ENCODE results near the gene ID2.

Gene ID2

GRCh38 chr2:8647462-8647857 lies 34.4 kb upstream of the ID2 start:
- in situ Hi-C loops (cut with MboI; ENCODE audit: low sequenced_read_pairs) = no loop called here

- in situ Hi-C loops (cut with MboI; ENCODE audit: low sequenced_read_pairs) = no loop called here
Observed at GRCh38 chr2:8648441-8649213, 33.2 kb upstream of the ID2 start.

- in situ Hi-C loops (cut with MboI; ENCODE audit: low sequenced_read_pairs) = no loop called here
Observed at GRCh38 chr2:8649718-8650117, 32.1 kb upstream of the ID2 start.

- in situ Hi-C loops (cut with MboI; ENCODE audit: low sequenced_read_pairs) = no loop called here
Observed at GRCh38 chr2:8650256-8650655, 31.6 kb upstream of the ID2 start.

- in situ Hi-C loops (cut with MboI; ENCODE audit: low sequenced_read_pairs) = no loop called here
Observed at GRCh38 chr2:8652774-8653426, 29.0 kb upstream of the ID2 start.

DNA sequence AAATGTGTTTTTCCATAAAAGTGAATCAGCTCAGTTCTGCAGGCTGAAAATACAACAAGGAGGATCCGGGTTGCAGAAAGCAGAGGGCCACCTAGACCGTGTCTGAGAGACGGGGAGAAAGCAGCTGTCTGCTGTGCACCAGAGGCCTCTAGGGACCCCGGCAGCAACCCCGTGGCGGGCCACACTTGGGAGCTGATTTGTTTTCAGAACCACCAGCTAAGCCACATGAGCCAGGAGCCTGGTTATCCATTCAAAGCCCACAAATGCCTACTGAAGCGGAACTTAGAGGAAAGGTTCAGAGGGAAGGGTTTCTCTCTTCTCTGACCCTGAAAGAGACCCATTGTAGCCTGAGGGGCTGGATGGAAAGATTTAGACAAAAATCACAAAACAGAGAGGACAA lies 28.4 kb upstream of the ID2 start:
- in situ Hi-C loops (cut with MboI; ENCODE audit: low sequenced_read_pairs) = no loop called here

- in situ Hi-C loops (cut with MboI; ENCODE audit: low sequenced_read_pairs) = no loop called here
Observed at GRCh38 chr2:8654041-8654440, 27.8 kb upstream of the ID2 start.

DNA sequence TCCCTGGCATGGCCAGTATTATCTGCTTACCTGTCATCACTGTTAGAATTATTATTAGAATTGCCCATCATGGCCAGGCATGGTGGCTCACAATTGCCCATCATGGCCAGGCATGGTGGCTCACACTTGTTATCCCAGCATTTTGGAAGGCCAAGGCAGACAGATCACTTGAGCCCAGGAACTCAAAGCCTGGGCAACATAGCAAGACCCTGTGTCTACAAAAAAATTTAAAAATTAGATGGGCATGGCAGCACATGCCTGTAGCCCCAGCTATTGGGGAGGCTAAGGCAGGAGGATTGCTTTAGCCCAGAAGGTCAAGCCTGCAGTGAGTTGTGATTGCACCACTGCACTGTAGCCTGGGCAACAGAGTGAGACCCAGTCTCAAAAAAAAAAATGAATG lies 27.4 kb upstream of the ID2 start:
- in situ Hi-C loops (cut with MboI; ENCODE audit: low sequenced_read_pairs) = no loop called here

DNA sequence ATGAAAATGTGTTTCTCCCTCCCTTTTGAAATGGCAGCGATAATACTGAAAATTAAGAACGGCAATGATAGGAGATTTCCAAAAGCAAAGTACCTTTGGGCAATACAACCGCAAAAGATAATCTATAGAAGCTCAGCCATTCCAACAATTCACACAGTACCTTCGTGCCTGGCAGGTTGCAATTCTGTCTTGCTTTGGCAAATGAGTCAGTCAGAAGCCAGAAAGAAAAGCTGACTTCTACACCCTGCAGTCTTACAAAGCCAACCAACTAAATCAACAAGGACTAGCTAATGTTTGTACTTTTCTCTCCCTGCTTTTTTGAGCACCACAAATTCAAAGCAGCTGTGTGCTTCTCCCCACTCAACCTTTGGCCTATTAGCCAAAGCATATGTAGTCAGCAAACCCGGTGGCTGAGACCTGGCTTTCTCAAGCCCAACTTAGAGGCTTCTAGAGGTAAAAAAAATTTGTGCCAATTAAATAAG lies 25.7 kb upstream of the ID2 start:
- in situ Hi-C loops (cut with MboI; ENCODE audit: low sequenced_read_pairs) = no loop called here

GRCh38 chr2:8656811-8657210 lies 25.0 kb upstream of the ID2 start:
- in situ Hi-C loops (cut with MboI; ENCODE audit: low sequenced_read_pairs) = no loop called here

GRCh38 chr2:8657423-8658062 lies 24.3 kb upstream of the ID2 start:
- in situ Hi-C loops (cut with MboI; ENCODE audit: low sequenced_read_pairs) = no loop called here

DNA sequence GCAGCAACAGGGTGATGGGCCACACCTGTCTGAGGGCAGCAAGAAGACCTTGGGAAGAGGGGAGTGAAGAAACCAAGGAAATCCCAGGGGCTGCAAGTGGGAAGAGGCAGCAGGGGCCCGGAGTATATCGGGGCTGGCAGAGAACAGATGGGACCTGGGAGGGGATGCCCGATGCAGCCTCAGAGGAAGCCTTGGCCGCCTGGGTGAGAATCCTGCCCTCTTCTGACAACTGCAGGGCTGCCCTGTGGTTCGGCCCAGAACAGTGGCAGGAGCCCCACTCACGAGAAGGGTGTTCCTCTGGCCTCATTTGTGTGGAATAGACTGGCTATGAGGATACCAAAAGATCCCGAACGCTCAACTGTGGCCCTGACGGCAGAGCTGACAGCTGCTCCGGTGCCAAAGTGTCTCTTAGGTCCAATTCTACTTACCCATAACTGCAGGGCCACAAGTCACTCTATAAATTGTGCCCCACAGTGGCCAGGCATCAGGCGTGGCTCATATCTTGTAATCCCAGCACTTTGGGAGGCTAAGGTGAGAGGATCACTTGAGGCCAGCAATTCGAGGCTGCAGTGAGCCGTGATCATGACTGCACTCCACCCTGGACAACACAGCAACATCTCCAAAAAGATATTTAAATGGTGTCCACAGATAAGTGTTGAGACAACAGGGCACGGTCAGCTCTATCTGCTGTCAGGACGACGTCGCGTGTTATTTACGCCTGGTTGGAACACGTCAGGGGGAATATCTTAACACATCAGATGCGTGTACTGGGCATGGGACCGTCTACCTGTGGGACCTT lies 23.6 kb upstream of the ID2 start:
- in situ Hi-C loops (cut with MboI; ENCODE audit: low sequenced_read_pairs) = no loop called here

DNA sequence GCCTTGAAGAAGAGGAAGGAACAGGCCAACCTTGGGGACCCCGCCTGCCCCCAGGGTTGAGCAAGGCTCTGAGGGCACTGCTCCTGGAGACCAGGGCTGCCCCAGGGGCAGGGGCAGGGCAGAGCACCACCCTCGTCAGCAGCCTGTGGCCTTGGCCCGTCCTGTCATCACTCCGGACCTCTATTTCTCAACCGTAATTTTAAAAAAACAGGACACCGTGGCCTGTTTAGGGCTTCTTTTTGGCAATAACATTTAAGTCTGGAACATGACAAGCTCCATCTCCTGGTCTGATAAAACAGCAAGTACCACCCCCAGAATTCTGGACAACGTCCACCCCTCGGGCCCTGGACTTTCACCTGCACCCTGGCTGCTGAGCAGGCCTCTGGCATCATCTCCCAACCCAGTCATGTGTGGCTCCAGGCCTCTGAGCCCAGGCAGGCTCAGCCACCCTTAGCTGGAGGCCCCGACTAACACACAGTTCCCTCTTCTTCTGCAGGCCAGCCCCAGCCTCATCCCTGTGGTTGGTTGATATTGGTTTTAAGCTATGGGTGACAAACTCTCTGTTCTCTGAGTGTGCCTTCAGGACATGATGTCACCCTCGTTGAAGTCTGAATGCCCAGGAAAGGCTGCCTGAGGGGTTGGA lies 22.6 kb upstream of the ID2 start:
- in situ Hi-C loops (cut with MboI; ENCODE audit: low sequenced_read_pairs) = no loop called here

GRCh38 chr2:8659735-8660492 lies 21.9 kb upstream of the ID2 start:
- in situ Hi-C loops (cut with MboI; ENCODE audit: low sequenced_read_pairs) = no loop called here

DNA sequence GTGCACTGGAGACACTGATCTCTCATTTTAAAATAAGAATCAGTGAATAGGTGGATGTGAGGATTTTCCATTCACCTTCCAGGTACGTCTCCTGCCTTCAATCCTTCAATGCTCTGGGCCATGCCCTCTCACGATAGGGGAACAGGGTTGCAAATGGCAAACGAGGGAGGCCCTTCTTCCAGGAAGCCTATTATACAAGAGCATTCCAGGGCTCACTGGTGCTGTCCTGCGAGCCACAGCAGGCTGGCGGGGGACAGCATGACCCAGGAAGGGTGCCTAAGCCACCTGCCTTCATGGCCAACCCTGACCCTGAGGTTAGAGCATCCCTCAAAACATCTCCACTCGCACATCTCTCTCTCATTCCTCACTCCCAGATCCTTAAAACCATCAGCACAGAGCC lies 20.6 kb upstream of the ID2 start:
- in situ Hi-C loops (cut with MboI; ENCODE audit: low sequenced_read_pairs) = no loop called here

- in situ Hi-C loops (cut with MboI; ENCODE audit: low sequenced_read_pairs) = no loop called here
Observed at GRCh38 chr2:8661736-8662135, 20.1 kb upstream of the ID2 start.

DNA sequence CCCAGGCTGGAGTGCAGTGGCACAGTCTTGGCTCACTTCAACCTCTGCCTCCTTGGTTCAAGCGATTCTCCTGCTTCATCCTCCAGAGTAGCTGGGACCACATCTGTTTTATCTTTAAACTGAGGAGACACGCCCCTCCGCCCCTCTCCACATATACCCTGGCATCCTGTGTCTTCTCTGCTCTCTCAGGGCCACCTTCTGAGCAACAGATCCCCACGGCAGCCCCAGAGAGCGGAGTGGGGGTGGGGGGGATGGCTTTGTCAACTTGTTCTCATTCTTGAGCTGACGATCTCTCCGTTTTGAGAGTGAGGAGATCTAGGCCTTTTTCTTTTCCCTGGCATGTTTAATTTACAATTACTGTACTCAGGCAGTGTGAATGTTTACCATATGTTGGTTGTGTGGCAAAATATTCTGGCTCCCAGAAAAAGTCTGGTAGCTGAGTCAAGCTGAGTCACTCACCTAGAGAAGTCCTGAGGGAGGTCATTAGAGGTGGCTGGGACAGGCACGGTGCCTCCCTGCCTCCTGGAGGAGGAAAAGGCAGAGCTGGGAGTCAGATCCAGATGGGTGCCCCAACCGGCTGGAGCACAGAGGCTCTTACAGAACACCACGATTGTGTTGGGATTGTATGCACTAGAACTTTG lies 19.5 kb upstream of the ID2 start:
- in situ Hi-C loops (cut with MboI; ENCODE audit: low sequenced_read_pairs) = no loop called here

- in situ Hi-C loops (cut with MboI; ENCODE audit: low sequenced_read_pairs) = no loop called here
Observed at GRCh38 chr2:8663997-8664396, 17.9 kb upstream of the ID2 start.

DNA sequence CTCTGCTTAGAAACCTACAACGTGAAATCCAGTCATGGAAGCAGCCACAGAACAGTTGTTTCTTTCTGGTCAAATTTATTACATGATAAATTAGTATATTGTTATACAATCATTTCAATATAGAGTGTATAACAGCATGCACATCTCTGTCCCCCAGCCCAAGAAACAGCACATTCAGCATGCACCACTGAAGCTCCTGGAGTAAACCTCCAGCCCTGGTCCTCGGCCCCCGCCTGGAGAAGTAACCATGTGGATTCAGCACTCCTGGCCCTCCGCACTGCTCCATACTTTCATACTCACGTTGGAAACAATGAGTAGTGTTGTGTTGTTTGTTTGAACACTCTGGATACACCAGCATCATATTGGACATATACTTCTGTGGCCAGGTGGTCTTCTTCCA lies 15.3 kb upstream of the ID2 start:
- in situ Hi-C loops (cut with MboI; ENCODE audit: low sequenced_read_pairs) = no loop called here
